IgD-negative memory B cell (primary cell): ENCODE data around the gene PCGF3. TPM values are rescaled to one million over a fixed set of nuclear protein-coding genes. Genes with fewer than 3 reads are reported as not detected.
"Not testable (repeated sequence)": the region's sequence is repeated elsewhere in the genome, so short reads cannot be mapped to it uniquely, and the experiment has no call there.

ENCODE experiments used
- H3K27ac Mint-ChIP-seq, 3 donors: one replicate each; pipeline ENCODE4 v1.8.0; 2020 to 2022; ENCODE audit warnings: mild to moderate bottlenecking in 3 of 3, mixed read lengths in 3 of 3, moderate library complexity in 1 of 3
- H3K27me3 Mint-ChIP-seq: one replicate; pipeline ENCODE4 v1.8.0; 2021; ENCODE audit warnings: mixed read lengths
- H3K36me3 Mint-ChIP-seq: one replicate; pipeline ENCODE4 v1.8.0; 2020; ENCODE audit warnings: mild to moderate bottlenecking, mixed read lengths
- H3K4me1 Mint-ChIP-seq, 3 donors: one replicate each; pipeline ENCODE4 v1.8.0; 2020 to 2022; ENCODE audit warnings: mixed read lengths in 3 of 3, mild to moderate bottlenecking in 1 of 3
- H3K4me3 Mint-ChIP-seq, 4 donors: one replicate each; pipeline ENCODE4 v1.8.0; 2020 to 2022; ENCODE audit warnings: mild to moderate bottlenecking in 4 of 4, mixed read lengths in 4 of 4, moderate library complexity in 3 of 4
- H3K9me3 Mint-ChIP-seq, 3 donors: one replicate each; pipeline ENCODE4 v1.8.0; 2020 to 2021; ENCODE audit warnings: mixed read lengths in 3 of 3, mild to moderate bottlenecking in 1 of 3
- polyA plus RNA-seq: library from polyadenylated mRNA; unstranded; fragments of 300-500 nt; fragmentation: Illumina TruSeq; gene quantifications from one replicate; pipeline ENCODE4 v1.2.3, GENCODE V29; 2021

Gene PCGF3
- polyA plus RNA-seq, 1 donor from 2014 or later, result 6.1 TPM

DNA sequence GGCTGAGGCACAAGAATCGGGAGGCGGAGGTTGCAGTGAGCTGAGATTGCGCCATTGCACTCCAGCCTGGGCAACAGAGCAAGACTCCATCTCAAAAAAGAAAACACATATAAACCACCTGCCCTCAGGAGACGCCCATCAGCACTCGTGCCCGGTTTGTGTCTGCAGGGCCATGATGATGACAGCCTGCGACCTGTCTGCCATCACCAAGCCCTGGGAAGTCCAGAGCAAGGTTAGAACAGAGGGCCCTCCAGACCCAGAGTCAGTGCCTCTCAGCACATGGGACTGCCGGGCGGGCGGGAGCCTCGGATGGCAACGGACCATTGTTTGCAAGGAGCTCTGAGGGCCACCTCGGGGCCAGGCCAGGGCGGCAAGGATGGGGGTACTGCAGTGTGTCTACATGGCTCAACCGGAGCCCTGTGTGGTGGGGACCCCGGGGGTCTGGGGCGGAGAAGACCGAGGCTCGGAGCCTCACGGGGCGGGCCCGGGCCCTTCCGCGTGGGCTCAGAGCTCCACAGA, 40.9 kb upstream of the PCGF3 start:
- Mint-ChIP-seq H3K27ac (peak overlapping the region in 2 of 3 donors; percentile 21 to 39), H3K4me1 (peaks cover 4 to 6% (median 6%) of the 10 kb centered on the region in 3 donors), H3K9me3 (no peaks in the 10 kb centered on the region), H3K4me3 (peak overlapping the region; percentile 67 to 85 (median 82)), H3K27me3 (no peaks in the 10 kb centered on the region), H3K36me3 (peaks cover 4% of the 10 kb centered on the region)

DNA sequence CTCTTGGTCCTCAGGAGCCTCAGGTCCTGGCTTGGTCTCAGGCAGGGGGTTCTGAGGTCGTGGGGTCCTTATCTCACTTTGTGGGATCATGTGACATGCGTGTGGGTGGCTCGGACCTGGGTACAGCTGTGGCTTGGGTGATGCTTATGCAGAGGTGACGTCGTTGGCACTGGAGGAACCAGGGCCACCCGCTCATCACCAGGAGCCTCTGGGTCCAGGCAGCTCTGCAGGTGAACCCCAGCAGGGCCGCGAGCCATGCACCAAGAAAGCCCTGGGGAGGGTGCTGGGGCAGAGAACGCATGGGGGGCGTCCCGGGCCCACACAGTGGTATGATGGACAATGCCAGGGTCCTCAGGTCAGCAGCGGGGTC, 40.3 kb upstream of the PCGF3 start:
- Mint-ChIP-seq H3K4me3 (peak overlapping the region in 3 of 4 donors; percentile 54 to 85 (median 80)), H3K4me1 (peaks cover 4 to 6% (median 6%) of the 10 kb centered on the region in 3 donors), H3K27me3 (no peaks in the 10 kb centered on the region), H3K36me3 (peaks cover 4% of the 10 kb centered on the region), H3K9me3 (no peaks in the 10 kb centered on the region), H3K27ac (peak overlapping the region in 1 of 3 donors; percentile 21)

DNA sequence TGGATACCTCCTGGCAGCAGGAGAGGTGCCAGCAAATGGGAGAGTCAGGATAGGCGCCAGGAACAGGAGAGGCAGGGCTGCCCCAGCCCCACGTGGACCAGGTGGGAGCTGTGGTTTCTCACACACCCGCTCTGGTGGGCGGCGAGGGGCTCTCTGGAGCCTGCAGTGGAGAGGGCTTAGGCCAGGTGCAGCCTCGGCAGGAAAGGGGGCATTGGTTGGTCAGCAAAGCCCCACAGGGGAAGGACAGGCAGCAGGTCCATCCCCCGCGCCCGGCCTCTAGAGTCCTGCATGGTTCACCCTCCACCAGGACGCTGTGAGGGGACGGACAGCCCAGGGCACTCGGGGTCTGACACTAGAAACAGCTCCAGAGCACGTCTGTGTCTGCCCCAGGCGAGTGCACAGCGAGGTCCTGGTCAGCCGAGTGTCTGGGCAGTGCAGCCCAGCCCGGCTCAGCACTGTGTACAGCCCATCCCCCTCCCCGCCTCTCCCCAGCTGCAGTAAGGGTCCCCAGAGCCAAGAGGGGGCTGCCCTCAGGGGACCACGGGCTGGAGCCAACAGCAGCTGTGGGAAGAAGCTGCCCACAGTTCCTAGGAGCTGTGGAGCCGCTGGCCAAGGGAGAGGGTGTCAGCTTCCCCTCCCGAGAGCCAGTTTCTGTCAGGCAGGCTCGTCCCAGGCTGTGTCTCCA, 39.7 kb upstream of the PCGF3 start:
- H3K4me3 Mint-ChIP-seq, result peak overlapping the region in 1 of 4 donors; percentile 80
- no peaks in the 10 kb centered on the region for H3K27me3 Mint-ChIP-seq
- H3K27ac Mint-ChIP-seq, result no peak overlapping the region
- H3K9me3 Mint-ChIP-seq, result no peaks in the 10 kb centered on the region
- peaks cover 2% of the 10 kb centered on the region for H3K36me3 Mint-ChIP-seq
- H3K4me1 Mint-ChIP-seq, result peaks cover 4 to 6% (median 6%) of the 10 kb centered on the region in 3 donors

- H3K27ac Mint-ChIP-seq, result peak overlapping the region in 1 of 3 donors; percentile 58
- peaks cover 4 to 6% (median 6%) of the 10 kb centered on the region in 3 donors for H3K4me1 Mint-ChIP-seq
- no peaks in the 10 kb centered on the region for H3K36me3 Mint-ChIP-seq
- H3K4me3 Mint-ChIP-seq, result no peak overlapping the region
- no peaks in the 10 kb centered on the region for H3K9me3 Mint-ChIP-seq
- H3K27me3 Mint-ChIP-seq, result no peaks in the 10 kb centered on the region
Observed at GRCh38 chr4:666436-666810, 39.2 kb upstream of the PCGF3 start.

GRCh38 chr4:666822-667544, 38.6 kb upstream of the PCGF3 start:
- H3K9me3 Mint-ChIP-seq, result no peaks in the 10 kb centered on the region
- peak overlapping the region in 1 of 4 donors; percentile 66 for H3K4me3 Mint-ChIP-seq
- H3K27me3 Mint-ChIP-seq, result no peaks in the 10 kb centered on the region
- H3K36me3 Mint-ChIP-seq, result no peaks in the 10 kb centered on the region
- H3K27ac Mint-ChIP-seq, result peak overlapping the region in 2 of 3 donors; percentile 43 to 58
- H3K4me1 Mint-ChIP-seq, result peaks cover 4 to 6% (median 4%) of the 10 kb centered on the region in 3 donors

- no peaks in the 10 kb centered on the region for H3K36me3 Mint-ChIP-seq
- H3K4me3 Mint-ChIP-seq, result peak overlapping the region in 2 of 4 donors; percentile 31 to 66
- H3K9me3 Mint-ChIP-seq, result no peaks in the 10 kb centered on the region
- peak overlapping the region in 2 of 3 donors; percentile 15 to 43 for H3K27ac Mint-ChIP-seq
- no peaks in the 10 kb centered on the region for H3K27me3 Mint-ChIP-seq
- H3K4me1 Mint-ChIP-seq, result peaks cover 4 to 6% (median 4%) of the 10 kb centered on the region in 3 donors
Observed at GRCh38 chr4:667545-667925, 38.1 kb upstream of the PCGF3 start.

- not testable (repeated sequence) for H3K4me1 Mint-ChIP-seq
- H3K4me3 Mint-ChIP-seq, result peak overlapping the region in 1 of 4 donors; percentile 38
- peak overlapping the region in 1 of 3 donors; percentile 15 for H3K27ac Mint-ChIP-seq
Observed at GRCh38 chr4:668219-668618, 37.4 kb upstream of the PCGF3 start.

GRCh38 chr4:669806-670559, 35.6 kb upstream of the PCGF3 start:
- Mint-ChIP-seq H3K27ac (peak overlapping the region in 1 of 3 donors; percentile 32), H3K4me3 (peak overlapping the region in 1 of 4 donors; percentile 17)
- not testable (repeated sequence) for H3K9me3 Mint-ChIP-seq, H3K36me3 Mint-ChIP-seq, H3K4me1 Mint-ChIP-seq, H3K27me3 Mint-ChIP-seq

More at GRCh38 chr4:668219-668618, 37.4 kb upstream of the PCGF3 start:
- not testable (repeated sequence) for H3K36me3 Mint-ChIP-seq, H3K27me3 Mint-ChIP-seq, H3K9me3 Mint-ChIP-seq

GRCh38 chr4:671769-672168, 33.9 kb upstream of the PCGF3 start:
- Mint-ChIP-seq H3K9me3 (no peaks in the 10 kb centered on the region), H3K27ac (peak overlapping the region in 1 of 3 donors; percentile 42), H3K36me3 (no peaks in the 10 kb centered on the region), H3K4me1 (peaks cover 7 to 12% (median 11%) of the 10 kb centered on the region in 3 donors), H3K27me3 (peaks cover 1% of the 10 kb centered on the region), H3K4me3 (peak overlapping the region in 2 of 4 donors; percentile 12 to 74)

GRCh38 chr4:673349-674091, 32.1 kb upstream of the PCGF3 start:
- Mint-ChIP-seq H3K27me3 (peaks cover 1% of the 10 kb centered on the region), H3K27ac (peak overlapping the region in 2 of 3 donors; percentile 91 to 98), H3K4me3 (peak overlapping the region; percentile 87 to 96 (median 91)), H3K9me3 (no peaks in the 10 kb centered on the region), H3K36me3 (peaks cover 2% of the 10 kb centered on the region), H3K4me1 (peaks cover 12 to 14% (median 14%) of the 10 kb centered on the region in 3 donors)

GRCh38 chr4:674172-675035, 31.2 kb upstream of the PCGF3 start, which contains the start of the genes ATP5ME and MYL5:
ATP5ME (minus strand) TSS chr4:674276; CDS start chr4:674247, 29 bp downstream.
MYL5 (plus strand) TSS chr4:674542; CDS start chr4:678027, 3,485 bp downstream.
- peaks cover 2% of the 10 kb centered on the region for H3K36me3 Mint-ChIP-seq
- H3K27ac Mint-ChIP-seq, result peak within 1 kb of the TSS; percentile 91 to 98 (median 93)
- H3K9me3 Mint-ChIP-seq, result no peaks in the 10 kb centered on the region
- peaks cover 12 to 14% (median 14%) of the 10 kb centered on the region in 3 donors for H3K4me1 Mint-ChIP-seq
- peaks cover 1% of the 10 kb centered on the region for H3K27me3 Mint-ChIP-seq
- H3K4me3 Mint-ChIP-seq, result peak within 1 kb of the TSS; percentile 87 to 96 (median 91)

GRCh38 chr4:675036-675882, 30.4 kb upstream of the PCGF3 start:
- Mint-ChIP-seq H3K9me3 (no peaks in the 10 kb centered on the region), H3K4me1 (peaks cover 12 to 17% (median 15%) of the 10 kb centered on the region in 3 donors), H3K27ac (peak overlapping the region; percentile 71 to 98 (median 93)), H3K4me3 (peak overlapping the region; percentile 87 to 96 (median 91)), H3K36me3 (peaks cover 2% of the 10 kb centered on the region), H3K27me3 (peaks cover 1% of the 10 kb centered on the region)
